ENCODE results near the gene CFD.

The CFD gene

DNA sequence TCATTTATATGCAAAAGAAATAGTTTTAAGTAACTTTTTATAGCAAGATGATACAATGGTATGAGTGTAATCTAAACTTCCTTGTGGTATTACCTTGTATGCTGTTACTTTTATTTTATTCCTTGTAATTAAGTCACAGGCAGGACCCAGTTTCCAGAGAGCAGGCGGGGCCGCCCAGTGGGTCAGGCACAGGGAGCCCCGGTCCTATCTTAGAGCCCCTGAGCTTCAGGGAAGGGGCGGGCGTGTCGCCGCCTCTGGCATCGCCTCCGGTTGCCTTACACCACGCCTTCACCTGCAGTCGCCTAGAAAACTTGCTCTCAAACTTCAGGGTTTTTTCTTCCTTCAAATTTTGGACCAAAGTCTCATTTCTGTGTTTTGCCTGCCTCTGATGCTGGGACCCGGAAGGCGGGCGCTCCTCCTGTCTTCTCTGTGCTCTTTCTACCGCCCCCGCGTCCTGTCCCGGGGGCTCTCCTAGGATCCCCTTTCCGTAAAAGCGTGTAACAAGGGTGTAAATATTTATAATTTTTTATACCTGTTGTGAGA lies 47.9 kb upstream of the CFD start:
- H3F3A ChIP-seq (ENCODE audit: low read depth): peaks cover 18% of the 10 kb centered on the region; the same call in 1 of the 2 replicates
- H3K4me3 ChIP-seq (ENCODE audit: low read length, poor library complexity, severe bottlenecking): no peak overlapping the region
- peaks cover 71% of the 10 kb centered on the region; the same call in 1 of the 2 replicates for H3K36me3 ChIP-seq (ENCODE audit: insufficient read depth, low read length)
- no peak overlapping the region for H3K9ac ChIP-seq (ENCODE audit: low read depth, low read length, poor library complexity, severe bottlenecking)
- H2AFZ ChIP-seq (ENCODE audit: low read length): no peak overlapping the region
- no peaks in the 10 kb centered on the region for H3K9me3 ChIP-seq (ENCODE audit: insufficient read depth, low read depth, low read length)
- no peaks in the 10 kb centered on the region for H3K4me1 ChIP-seq (ENCODE audit: insufficient read depth, low read length, poor library complexity, severe bottlenecking)
- H3K79me2 ChIP-seq (ENCODE audit: insufficient read depth, low read length): peaks cover 27% of the 10 kb centered on the region
- peaks cover 53% of the 10 kb centered on the region for H4K20me1 ChIP-seq (ENCODE audit: insufficient read depth, low read length, poor library complexity, severe bottlenecking)
- no peaks in the 10 kb centered on the region for H3K27me3 ChIP-seq (ENCODE audit: insufficient read depth, low read length, poor library complexity, severe bottlenecking)
- TF ChIP-seq EZH2phosphoT487 (IDR thresholded peaks at IDR 0.05; ENCODE audit: borderline replicate concordance): no peak
- TF ChIP-seq, protein P1, sequence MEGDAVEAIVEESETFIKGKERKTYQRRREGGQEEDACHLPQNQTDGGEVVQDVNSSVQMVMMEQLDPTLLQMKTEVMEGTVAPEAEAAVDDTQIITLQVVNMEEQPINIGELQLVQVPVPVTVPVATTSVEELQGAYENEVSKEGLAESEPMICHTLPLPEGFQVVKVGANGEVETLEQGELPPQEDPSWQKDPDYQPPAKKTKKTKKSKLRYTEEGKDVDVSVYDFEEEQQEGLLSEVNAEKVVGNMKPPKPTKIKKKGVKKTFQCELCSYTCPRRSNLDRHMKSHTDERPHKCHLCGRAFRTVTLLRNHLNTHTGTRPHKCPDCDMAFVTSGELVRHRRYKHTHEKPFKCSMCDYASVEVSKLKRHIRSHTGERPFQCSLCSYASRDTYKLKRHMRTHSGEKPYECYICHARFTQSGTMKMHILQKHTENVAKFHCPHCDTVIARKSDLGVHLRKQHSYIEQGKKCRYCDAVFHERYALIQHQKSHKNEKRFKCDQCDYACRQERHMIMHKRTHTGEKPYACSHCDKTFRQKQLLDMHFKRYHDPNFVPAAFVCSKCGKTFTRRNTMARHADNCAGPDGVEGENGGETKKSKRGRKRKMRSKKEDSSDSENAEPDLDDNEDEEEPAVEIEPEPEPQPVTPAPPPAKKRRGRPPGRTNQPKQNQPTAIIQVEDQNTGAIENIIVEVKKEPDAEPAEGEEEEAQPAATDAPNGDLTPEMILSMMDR (conservative IDR thresholded peaks at IDR 0.05; ENCODE audit: low read length): no peak
- H3K9me2 ChIP-seq (replicated peaks; ENCODE audit: low read depth, low read length): no peaks in the 10 kb centered on the region
- H3K4me2 ChIP-seq (ENCODE audit: low read depth, low read length, poor library complexity, severe bottlenecking): no peak overlapping the region

DNA sequence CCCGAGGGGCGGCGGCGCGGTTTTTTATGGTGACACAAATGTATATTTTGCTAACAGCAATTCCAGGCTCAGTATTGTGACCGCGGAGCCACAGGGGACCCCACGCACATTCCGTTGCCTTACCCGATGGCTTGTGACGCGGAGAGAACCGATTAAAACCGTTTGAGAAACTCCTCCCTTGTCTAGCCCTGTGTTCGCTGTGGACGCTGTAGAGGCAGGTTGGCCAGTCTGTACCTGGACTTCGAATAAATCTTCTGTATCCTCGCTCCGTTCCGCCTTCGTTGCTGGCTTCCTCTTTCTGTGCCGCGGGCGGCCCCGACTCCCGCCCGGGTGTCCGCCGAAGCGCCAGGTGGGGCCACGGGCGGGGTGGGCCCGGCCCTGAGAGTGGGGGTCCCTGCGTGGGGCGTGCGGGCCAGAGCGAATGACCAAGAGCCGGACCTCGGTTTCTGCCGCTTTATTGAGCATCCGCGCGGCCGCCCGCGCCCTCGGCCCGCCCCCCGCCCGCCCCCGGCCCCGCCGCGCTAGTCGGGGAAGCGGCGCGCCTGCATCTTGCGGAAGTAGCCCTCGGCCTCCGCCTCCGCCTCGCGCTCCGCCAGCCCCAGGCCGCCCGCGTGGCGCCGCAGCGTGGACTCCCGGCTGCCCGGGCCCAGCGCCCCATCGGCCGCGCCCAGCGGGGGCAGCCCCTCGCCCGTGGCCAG lies 47.3 kb upstream of the CFD start:
- H3F3A ChIP-seq (ENCODE audit: low read depth): peaks cover 18% of the 10 kb centered on the region; the same call in 1 of the 2 replicates
- peaks cover 21% of the 10 kb centered on the region for H3K79me2 ChIP-seq (ENCODE audit: insufficient read depth, low read length)
- H3K4me2 ChIP-seq (ENCODE audit: low read depth, low read length, poor library complexity, severe bottlenecking): no peak overlapping the region
- no peak overlapping the region for H3K4me3 ChIP-seq (ENCODE audit: low read length, poor library complexity, severe bottlenecking)
- H3K27me3 ChIP-seq (ENCODE audit: insufficient read depth, low read length, poor library complexity, severe bottlenecking): no peaks in the 10 kb centered on the region
- H3K9ac ChIP-seq (ENCODE audit: low read depth, low read length, poor library complexity, severe bottlenecking): no peak overlapping the region
- H3K9me3 ChIP-seq (ENCODE audit: insufficient read depth, low read depth, low read length): no peaks in the 10 kb centered on the region
- H3K36me3 ChIP-seq (ENCODE audit: insufficient read depth, low read length): peaks cover 65% of the 10 kb centered on the region; the same call in 1 of the 2 replicates
- H3K9me2 ChIP-seq (replicated peaks; ENCODE audit: low read depth, low read length): no peaks in the 10 kb centered on the region
- H2AFZ ChIP-seq (ENCODE audit: low read length): no peak overlapping the region
- TF ChIP-seq, protein P1 (conservative IDR thresholded peaks at IDR 0.05; ENCODE audit: low read length): no peak
- TF ChIP-seq EZH2phosphoT487 (IDR thresholded peaks at IDR 0.05; ENCODE audit: borderline replicate concordance): no peak
- H4K20me1 ChIP-seq (ENCODE audit: insufficient read depth, low read length, poor library complexity, severe bottlenecking): peaks cover 47% of the 10 kb centered on the region
- H3K4me1 ChIP-seq (ENCODE audit: insufficient read depth, low read length, poor library complexity, severe bottlenecking): no peaks in the 10 kb centered on the region

DNA sequence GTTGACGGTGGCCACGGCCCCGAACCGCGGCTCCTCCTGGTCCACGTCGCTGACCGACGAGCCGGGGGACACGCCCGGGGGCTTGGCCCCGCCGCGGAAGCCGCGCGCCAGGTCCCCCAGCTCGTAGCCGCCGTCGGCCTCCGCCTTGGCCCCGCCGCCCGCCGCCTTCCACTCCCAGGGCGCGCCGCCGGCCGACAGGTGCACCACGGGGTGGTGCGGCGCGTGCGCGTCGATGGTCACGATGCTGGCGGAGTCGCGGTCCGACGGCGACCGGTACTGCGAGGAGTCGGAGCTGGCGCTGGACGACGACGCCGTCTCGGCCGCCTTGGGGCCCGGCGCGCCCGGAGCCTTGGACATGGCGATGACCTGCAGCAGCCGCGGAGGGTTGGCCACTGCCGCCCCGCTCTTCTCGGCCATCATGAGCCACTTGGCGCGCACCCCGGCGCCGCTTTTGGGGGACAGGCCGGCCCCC lies 46.7 kb upstream of the CFD start:
- H2AFZ ChIP-seq (ENCODE audit: low read length): no peak overlapping the region
- TF ChIP-seq EZH2phosphoT487 (IDR thresholded peaks at IDR 0.05; ENCODE audit: borderline replicate concordance): no peak
- TF ChIP-seq, protein P1 (conservative IDR thresholded peaks at IDR 0.05; ENCODE audit: low read length): no peak
- no peak overlapping the region for H3K4me2 ChIP-seq (ENCODE audit: low read depth, low read length, poor library complexity, severe bottlenecking)
- H3K4me3 ChIP-seq (ENCODE audit: low read length, poor library complexity, severe bottlenecking): no peak overlapping the region
- H3F3A ChIP-seq (ENCODE audit: low read depth): peaks cover 18% of the 10 kb centered on the region; the same call in 1 of the 2 replicates
- peaks cover 59% of the 10 kb centered on the region; the same call in 1 of the 2 replicates for H3K36me3 ChIP-seq (ENCODE audit: insufficient read depth, low read length)
- H3K79me2 ChIP-seq (ENCODE audit: insufficient read depth, low read length): peaks cover 15% of the 10 kb centered on the region
- H3K4me1 ChIP-seq (ENCODE audit: insufficient read depth, low read length, poor library complexity, severe bottlenecking): no peaks in the 10 kb centered on the region
- no peaks in the 10 kb centered on the region for H3K27me3 ChIP-seq (ENCODE audit: insufficient read depth, low read length, poor library complexity, severe bottlenecking)
- no peak overlapping the region for H3K9ac ChIP-seq (ENCODE audit: low read depth, low read length, poor library complexity, severe bottlenecking)
- peaks cover 41% of the 10 kb centered on the region for H4K20me1 ChIP-seq (ENCODE audit: insufficient read depth, low read length, poor library complexity, severe bottlenecking)
- H3K9me2 ChIP-seq (replicated peaks; ENCODE audit: low read depth, low read length): no peaks in the 10 kb centered on the region
- no peaks in the 10 kb centered on the region for H3K9me3 ChIP-seq (ENCODE audit: insufficient read depth, low read depth, low read length)
